H1 (cell line): ENCODE measurements around the gene NKAIN2. TPM values are rescaled to one million over a fixed set of nuclear protein-coding genes. Genes with fewer than 3 reads are reported as not detected.

Experiments used
- CTCF ChIA-PET: fragments of 300-600 bp; sonication (Branson Sonifier 250); formaldehyde crosslinking; loops from one replicate; lab custom pipeline; 2021; ENCODE audit not compliant: partially characterized antibody; lab: Charles Lee
- POLR2A ChIA-PET: fragments of 300-600 bp; sonication (Branson Sonifier 250); formaldehyde crosslinking; loops from one replicate; lab custom pipeline; 2021; ENCODE audit warnings: inconsistent platforms; ENCODE audit not compliant: partially characterized antibody; lab: Charles Lee
- DNase-seq, 2 experiments: peaks; one replicate each; pipeline versions ENCODE4 v3.0.0 to v3.0.0-alpha.2; 2010 to 2022; ENCODE audit warnings: low spot score in 2 of 2, low read depth in 1 of 2, mixed read lengths in 1 of 2
- FAIRE-seq: peaks from 2 replicates; lab custom pipeline; 2011; peaks lifted over from hg19 to GRCh38; lab: Jason Lieb, UNC
- H2AFZ ChIP-seq: 2 replicates; pipeline ENCODE4 v1.8.1; 2012; ENCODE audit warnings: low read length, inconsistent platforms
- H2AK5ac ChIP-seq: 2 replicates; pipeline ENCODE4 v1.6.1; 2013; ENCODE audit warnings: low read depth, low read length
- H2BK120ac ChIP-seq: replicated peaks from 2 replicates; pipeline ENCODE3; 2013; ENCODE audit warnings: low read depth, low read length, inconsistent platforms
- H2BK12ac ChIP-seq: 2 replicates; pipeline ENCODE4 v1.6.1; 2013; ENCODE audit warnings: low read depth, low read length
- H2BK15ac ChIP-seq: 2 replicates; pipeline ENCODE4 v1.6.1; 2013; ENCODE audit warnings: low read length
- H2BK20ac ChIP-seq: 2 replicates; pipeline ENCODE4 v1.6.1; 2013; ENCODE audit warnings: low read length
- H2BK5ac ChIP-seq: 2 replicates; pipeline ENCODE4 v1.6.1; 2013; ENCODE audit warnings: low read depth, low read length
- H3K14ac ChIP-seq: 2 replicates; pipeline ENCODE4 v1.6.1; 2013; ENCODE audit warnings: inconsistent platforms; ENCODE audit not compliant: insufficient read length
- H3K18ac ChIP-seq: 2 replicates; pipeline ENCODE4 v1.6.1; 2013; ENCODE audit warnings: low read length; ENCODE audit errors: extremely low read depth
- H3K23ac ChIP-seq: 2 replicates; pipeline ENCODE4 v1.6.1; 2013; ENCODE audit warnings: inconsistent platforms; ENCODE audit not compliant: insufficient read length
- H3K23me2 ChIP-seq: 2 replicates; pipeline ENCODE4 v1.6.1; 2013; ENCODE audit warnings: low read depth, low read length
- H3K27ac ChIP-seq: 2 replicates; pipeline ENCODE4 v1.6.1; 2011; ENCODE audit warnings: low read depth, low read length, inconsistent platforms
- H3K27me3 ChIP-seq, 4 experiments: replicated peaks in 1 of 4; 1 replicate in 1 of 4; 2 replicates in 3 of 4; pipeline versions ENCODE4 v1.6.1 to v1.8.1; 2011 to 2013; ENCODE audit warnings: low read length in 3 of 4, mild to moderate bottlenecking in 3 of 4, inconsistent platforms in 2 of 4, mixed read lengths in 2 of 4, moderate library complexity in 1 of 4; ENCODE audit not compliant: control insufficient read depth in 3 of 4, insufficient read depth in 3 of 4; ENCODE audit errors: extremely low read depth in 1 of 4
- H3K36me3 ChIP-seq, 4 experiments: 2 replicates each; pipeline versions ENCODE4 v1.6.1 to v1.8.1; 2011 to 2013; ENCODE audit warnings: mild to moderate bottlenecking in 4 of 4, low read length in 3 of 4, moderate library complexity in 2 of 4, control low read depth in 1 of 4, inconsistent platforms in 1 of 4; ENCODE audit not compliant: insufficient read depth in 4 of 4, control insufficient read depth in 2 of 4
- H3K4ac ChIP-seq: replicated peaks from 2 replicates; pipeline ENCODE3; 2013; ENCODE audit warnings: low read length, low read depth, mixed read lengths, inconsistent platforms; ENCODE audit not compliant: insufficient read length
- H3K4me1 ChIP-seq, 4 experiments: replicated peaks in 1 of 4; 1 replicate in 1 of 4; 2 replicates in 3 of 4; pipeline versions ENCODE4 v1.6.1 to v1.8.1; 2011 to 2013; ENCODE audit warnings: low read length in 3 of 4, inconsistent platforms in 2 of 4, mixed read lengths in 1 of 4; ENCODE audit not compliant: insufficient read depth in 4 of 4, control insufficient read depth in 3 of 4
- H3K4me2 ChIP-seq, 2 experiments: 2 replicates each; pipeline versions ENCODE4 v1.6.1 to v1.8.1; 2011 to 2013; ENCODE audit warnings: low read depth in 2 of 2, low read length in 2 of 2, control low read depth in 1 of 2, inconsistent platforms in 1 of 2, mild to moderate bottlenecking in 1 of 2; ENCODE audit not compliant: insufficient read depth in 1 of 2
- H3K4me3 ChIP-seq, 4 experiments: fragments of 200-600, 300-600 bp in 1 of 4; sonication (generic), shearing (Covaris generic), sonication (Bioruptor Twin) in 1 of 4; 2 replicates each; pipeline versions ENCODE4 v1.5.1 to v1.8.1; 2011 to 2016; ENCODE audit warnings: low read length in 4 of 4, low read depth in 3 of 4, control low read depth in 2 of 4, inconsistent platforms in 2 of 4, mild to moderate bottlenecking in 2 of 4, mixed read lengths in 1 of 4, moderate library complexity in 1 of 4; ENCODE audit not compliant: insufficient read depth in 2 of 4; ENCODE audit errors: extremely low read depth in 1 of 4
- H3K56ac ChIP-seq: replicated peaks from 2 replicates; pipeline ENCODE3; 2013; ENCODE audit warnings: low read depth, mild to moderate bottlenecking, mixed read lengths, low read length, inconsistent platforms; ENCODE audit not compliant: insufficient read length
- H3K79me1 ChIP-seq: 2 replicates; pipeline ENCODE4 v1.6.1; 2013; ENCODE audit warnings: low read depth, low read length, control low read depth
- H3K79me2 ChIP-seq, 2 experiments: 2 replicates each; pipeline versions ENCODE4 v1.6.1 to v1.8.1; 2012 to 2013; ENCODE audit warnings: low read length in 2 of 2, mild to moderate bottlenecking in 2 of 2, inconsistent platforms in 1 of 2; ENCODE audit not compliant: insufficient read depth in 2 of 2, control insufficient read depth in 1 of 2
- H3K9ac ChIP-seq, 4 experiments: replicated peaks in 1 of 4; 1 replicate in 1 of 4; 2 replicates in 3 of 4; pipeline versions ENCODE4 v1.6.1 to v1.8.1; 2011 to 2013; ENCODE audit warnings: low read depth in 3 of 4, low read length in 3 of 4, control low read depth in 2 of 4, mild to moderate bottlenecking in 2 of 4, moderate library complexity in 2 of 4, inconsistent platforms in 1 of 4; ENCODE audit errors: extremely low read depth in 1 of 4
- H3K9me3 ChIP-seq, 2 experiments: 2 replicates each; pipeline versions ENCODE4 v1.6.1 to v1.8.1; 2012 to 2013; ENCODE audit warnings: mild to moderate bottlenecking in 2 of 2, moderate library complexity in 2 of 2, control low read depth in 1 of 2, inconsistent platforms in 1 of 2, low read depth in 1 of 2, low read length in 1 of 2, mixed read lengths in 1 of 2; ENCODE audit not compliant: insufficient read depth in 2 of 2
- H4K20me1 ChIP-seq, 2 experiments: replicated peaks in 1 of 2; 2 replicates each; pipeline versions ENCODE3 to v1.8.1; 2011 to 2013; ENCODE audit warnings: inconsistent platforms in 2 of 2, low read length in 2 of 2, mild to moderate bottlenecking in 1 of 2; ENCODE audit not compliant: insufficient read depth in 2 of 2, control insufficient read depth in 1 of 2
- H4K5ac ChIP-seq: 2 replicates; pipeline ENCODE4 v1.6.1; 2013; ENCODE audit warnings: low read length, low read depth, mixed read lengths, inconsistent platforms; ENCODE audit not compliant: insufficient read length
- H4K8ac ChIP-seq: 2 replicates; pipeline ENCODE4 v1.8.0; 2013; ENCODE audit warnings: mild to moderate bottlenecking, moderate library complexity, low read length, inconsistent platforms; ENCODE audit not compliant: insufficient read depth; ENCODE audit errors: extremely low read depth
- H4K91ac ChIP-seq: replicated peaks from 2 replicates; pipeline ENCODE3; 2013; ENCODE audit warnings: low read length, mixed read lengths, inconsistent platforms; ENCODE audit not compliant: insufficient read length
- HDAC2 ChIP-seq, 2 experiments: fragments of 300-600 bp in 1 of 2; sonication (generic) in 1 of 2; IDR thresholded peaks; 2 replicates each; pipeline ENCODE4 v1.6.1; 2011 to 2012; ENCODE audit warnings: low read depth in 2 of 2, low read length in 2 of 2, mild to moderate bottlenecking in 2 of 2, moderate library complexity in 2 of 2, borderline replicate concordance in 1 of 2, inconsistent platforms in 1 of 2
- MAFK ChIP-seq: IDR thresholded peaks from 2 replicates; pipeline ENCODE4 v1.6.1; 2012; ENCODE audit warnings: low read depth, mild to moderate bottlenecking, improper control_type of control experiment, low read length
- MAX ChIP-seq: IDR thresholded peaks from 2 replicates; pipeline ENCODE4 v1.6.1; 2012; ENCODE audit warnings: inconsistent platforms
- NRF1 ChIP-seq: IDR thresholded peaks from 2 replicates; pipeline ENCODE4 v1.6.1; 2011; ENCODE audit warnings: mild to moderate bottlenecking, low read depth, low read length, improper control_type of control experiment
- POLR2AphosphoS5 ChIP-seq: IDR thresholded peaks from 2 replicates; pipeline ENCODE4 v1.6.1; 2011; ENCODE audit warnings: low read depth, low read length
- RAD21 ChIP-seq, 2 experiments: IDR thresholded peaks in 1 of 2; conservative IDR thresholded peaks in 1 of 2; 2 replicates each; pipeline ENCODE4 v1.6.1; 2011; ENCODE audit warnings: low read depth in 2 of 2, low read length in 2 of 2, improper control_type of control experiment in 1 of 2, inconsistent platforms in 1 of 2, mild to moderate bottlenecking in 1 of 2, moderate library complexity in 1 of 2
- SRF ChIP-seq: IDR thresholded peaks from 2 replicates; pipeline ENCODE4 v1.6.1; 2011; ENCODE audit warnings: mild to moderate bottlenecking, low read depth, low read length, moderate library complexity
- polyA plus RNA-seq, 7 experiments: library from polyadenylated mRNA; depleted of rRNA in 3 of 7; stranded (reverse) in 5 of 7; unstranded in 2 of 7; fragments of >200 nt in 5 of 7; fragments of 200-250 nt in 2 of 7; gene quantifications; 1 replicate in 5 of 7; 2 replicates in 1 of 7; 4 replicates in 1 of 7; pipeline versions ENCODE4 v1.2.1 to v1.2.3, GENCODE V29; 2011 to 2013; ENCODE audit warnings: missing spikeins in 2 of 7, mixed read lengths in 2 of 7
- total RNA-seq: library from RNA; stranded (reverse); fragmentation: NEBNext Ultra II Directional; extraction: Animal tissue kit (Norgen Biotek cat#: 25700); gene quantifications from 2 replicates; pipeline ENCODE4 v1.2.1, GENCODE V29; 2021

The NKAIN2 gene
- total and polyA plus RNA-seq, 2 of the 8 experiments (the other 6 are each of a cell fraction or from before 2014, with no cell fraction given), result 0.20 to 0.34 TPM

- ChIA-PET POLR2A (no interaction called here), CTCF (no interaction called here)
- H3K9ac ChIP-seq, result no peak overlapping the region
- no peak overlapping the region for H2BK12ac ChIP-seq
- no peak overlapping the region for H3K4me3 ChIP-seq
- no peak for FAIRE-seq
- no peaks in the 10 kb centered on the region for H3K27me3 ChIP-seq
- H3K18ac ChIP-seq, result no peak overlapping the region
- H4K8ac ChIP-seq, result no peak overlapping the region
- H4K20me1 ChIP-seq, result no peaks in the 10 kb centered on the region
- H3K9me3 ChIP-seq, result no peaks in the 10 kb centered on the region
- H3K4ac ChIP-seq, result no peak overlapping the region
- no peak overlapping the region for H3K4me2 ChIP-seq
- H2BK15ac ChIP-seq, result no peak overlapping the region
- no peak overlapping the region for H3K14ac ChIP-seq
- H4K5ac ChIP-seq, result no peak overlapping the region
- no peak overlapping the region for H2BK5ac ChIP-seq
- H3K79me1 ChIP-seq, result no peaks in the 10 kb centered on the region
- no peak for DNase-seq
- no peak overlapping the region for H3K27ac ChIP-seq
- H2BK120ac ChIP-seq, result no peak overlapping the region
- H3K23me2 ChIP-seq, result no peaks in the 10 kb centered on the region
- H3K4me1 ChIP-seq, result no peaks in the 10 kb centered on the region
- H2AFZ ChIP-seq, result no peak overlapping the region
- no peak overlapping the region for H2BK20ac ChIP-seq
- no peak overlapping the region for H3K56ac ChIP-seq
- no peaks in the 10 kb centered on the region for H3K36me3 ChIP-seq
- no peak overlapping the region for H3K23ac ChIP-seq
- H3K79me2 ChIP-seq, result no peaks in the 10 kb centered on the region; a peak in 1 of 4 replicates
- H2AK5ac ChIP-seq, result no peak overlapping the region
- H4K91ac ChIP-seq, result no peak overlapping the region
- TF ChIP-seq MAFK, result no peak
- no peak for TF ChIP-seq RAD21 (IDR thresholded peaks at IDR 0.05 in 1 of 2, conservative IDR thresholded peaks at IDR 0.05 in 1 of 2; ENCODE audit: low read depth in 2 of 2, low read length in 2 of 2)
- TF ChIP-seq HDAC2 (IDR thresholded peaks at IDR 0.05; ENCODE audit: borderline replicate concordance in 1 of 2, low read depth in 2 of 2, low read length in 2 of 2), result no peak
- no peak for TF ChIP-seq NRF1
- TF ChIP-seq SRF, result no peak
- no peak for TF ChIP-seq MAX
- no peak for TF ChIP-seq POLR2AphosphoS5
Observed at GRCh38 chr6:124719913-124720312, 916.2 kb downstream of the NKAIN2 start.
